GM23338 (cell line): ENCODE measurements around the gene ATP13A1. TPM values are rescaled to one million over a fixed set of nuclear protein-coding genes. Genes with fewer than 3 reads are reported as not detected.

ENCODE experiments used
- ATAC-seq: fragments of 200-7000 bp; cut with Tn5 transposase; 3 replicates; pipeline ENCODE4 v1.9.1; 2020
- DNase-seq: peaks from one replicate; pipeline ENCODE4 v3.0.0-alpha.2; 2015; ENCODE audit warnings: low spot score
- H2AFZ ChIP-seq: fragments of 200-600 bp; sonication (generic); 2 replicates; pipeline ENCODE4 v1.8.0; 2016; ENCODE audit warnings: antibody characterized with exemption, mild to moderate bottlenecking, moderate library complexity
- H3F3A ChIP-seq: fragments of 200-600 bp; sonication (generic); replicated peaks from 2 replicates; pipeline ENCODE4 v1.8.0; 2017; ENCODE audit warnings: antibody characterized with exemption, mixed run types, low read depth
- H3K27ac ChIP-seq: fragments of 200-600 bp; sonication (generic); 2 replicates; pipeline ENCODE4 v1.6.1; 2016; ENCODE audit warnings: low read depth
- H3K27me3 ChIP-seq: fragments of 200-600 bp; sonication (generic); 2 replicates; pipeline ENCODE4 v1.8.0; 2016; ENCODE audit warnings: mild to moderate bottlenecking, mixed run types, moderate library complexity; ENCODE audit not compliant: insufficient read depth
- H3K36me3 ChIP-seq: fragments of 200-600 bp; sonication (generic); 2 replicates; pipeline ENCODE4 v1.8.0; 2016; ENCODE audit warnings: mild to moderate bottlenecking; ENCODE audit not compliant: insufficient read depth
- H3K4me1 ChIP-seq: fragments of 200-600 bp; sonication (generic); 2 replicates; pipeline ENCODE4 v1.8.0; 2016; ENCODE audit warnings: mild to moderate bottlenecking, moderate library complexity; ENCODE audit not compliant: insufficient read depth
- H3K4me2 ChIP-seq: fragments of 200-600 bp; sonication (generic); 2 replicates; pipeline ENCODE4 v1.7.1; 2017; ENCODE audit warnings: mixed run types
- H3K4me3 ChIP-seq: fragments of 200-600 bp; sonication (generic); 2 replicates; pipeline ENCODE4 v1.6.1; 2016; ENCODE audit warnings: mixed run types
- H3K79me2 ChIP-seq: fragments of 200-600 bp; sonication (generic); replicated peaks from 2 replicates; pipeline ENCODE4 v1.8.0; 2017; ENCODE audit warnings: mild to moderate bottlenecking; ENCODE audit not compliant: insufficient read depth
- H3K9me2 ChIP-seq: fragments of 200-600 bp; sonication (generic); 2 replicates; pipeline ENCODE4 v1.8.0; 2017; ENCODE audit not compliant: insufficient read depth
- H4K20me1 ChIP-seq: fragments of 200-600 bp; sonication (generic); replicated peaks from 2 replicates; pipeline ENCODE4 v1.8.0; 2017; ENCODE audit warnings: mild to moderate bottlenecking; ENCODE audit not compliant: insufficient read depth
- H3K27ac Mint-ChIP-seq: 2 replicates; pipeline ENCODE4 v1.8.0; 2020; ENCODE audit warnings: inconsistent platforms, mild to moderate bottlenecking, moderate library complexity, mixed read lengths
- H3K27me3 Mint-ChIP-seq: 3 replicates; pipeline ENCODE4 v1.8.0; 2022; ENCODE audit warnings: low read depth, mild to moderate bottlenecking, moderate library complexity, mixed read lengths, inconsistent platforms; ENCODE audit not compliant: insufficient read depth, poor library complexity
- H3K36me3 Mint-ChIP-seq: 3 replicates; pipeline ENCODE4 v1.8.0; 2021; ENCODE audit warnings: low read depth, mild to moderate bottlenecking, inconsistent platforms, moderate library complexity, mixed read lengths
- H3K4me1 Mint-ChIP-seq: 3 replicates; pipeline ENCODE4 v1.8.0; 2020; ENCODE audit warnings: mild to moderate bottlenecking, inconsistent platforms, mixed read lengths
- H3K4me3 Mint-ChIP-seq: 3 replicates; pipeline ENCODE4 v1.8.0; 2021; ENCODE audit warnings: moderate library complexity, mild to moderate bottlenecking, inconsistent platforms, mixed read lengths
- H3K9me3 Mint-ChIP-seq: 3 replicates; pipeline ENCODE4 v1.8.0; 2020; ENCODE audit warnings: moderate library complexity, mild to moderate bottlenecking, inconsistent platforms, mixed read lengths
- CTCF ChIP-seq, 2 experiments: fragments of 200-600 bp in 1 of 2; sonication (generic) in 1 of 2; conservative IDR thresholded peaks; 2 replicates each; pipeline versions ENCODE4 v1.5.1 to v1.6.1; 2016 to 2017; ENCODE audit warnings: antibody characterized with exemption in 2 of 2, low read depth in 2 of 2, mild to moderate bottlenecking in 2 of 2, moderate library complexity in 1 of 2
- ETS1 ChIP-seq: IDR thresholded peaks from 2 replicates; pipeline ENCODE4 v1.6.1; 2016; ENCODE audit warnings: antibody characterized with exemption
- EZH2 ChIP-seq: fragments of 200-600 bp; sonication (generic); IDR thresholded peaks from one replicate; pipeline ENCODE4 v1.8.0; 2017; ENCODE audit warnings: antibody characterized with exemption, mild to moderate bottlenecking, low read depth; ENCODE audit not compliant: unreplicated experiment
- JUNB ChIP-seq: IDR thresholded peaks from one replicate; pipeline ENCODE4 v1.6.1; 2016; ENCODE audit warnings: antibody characterized with exemption; ENCODE audit not compliant: unreplicated experiment
- NANOG ChIP-seq: IDR thresholded peaks from 2 replicates; pipeline ENCODE4 v1.6.1; 2016; ENCODE audit warnings: antibody characterized with exemption, borderline replicate concordance
- POLR2AphosphoS5 ChIP-seq: IDR thresholded peaks from 2 replicates; pipeline ENCODE4 v1.6.1; 2016; ENCODE audit warnings: antibody characterized with exemption, low read depth
- STAT1 ChIP-seq: IDR thresholded peaks from one replicate; pipeline ENCODE4 v1.6.1; 2016; ENCODE audit warnings: antibody characterized with exemption; ENCODE audit not compliant: unreplicated experiment
- ZNF331 ChIP-seq: fragments of 250-450 bp; sonication (Bioruptor Pico); IDR thresholded peaks from 2 replicates; pipeline ENCODE4 v1.5.0; 2020; ENCODE audit warnings: low read depth, mild to moderate bottlenecking, moderate library complexity
- polyA plus RNA-seq: library from polyadenylated mRNA; unstranded; fragments of >200 nt; fragmentation: Nextera tagmentation; extraction: Ambion mirVana; gene quantifications from 2 replicates; pipeline ENCODE4 v1.2.1, GENCODE V29; 2016
- total RNA-seq: library from RNA; depleted of rRNA; stranded (reverse); fragments of >200 nt; shearing (Covaris generic); gene quantifications from 2 replicates; pipeline ENCODE4 v1.2.3, GENCODE V29; 2014
- TF ChIP-seq, protein P1 (sequence below): IDR thresholded peaks from one replicate; pipeline ENCODE4 v1.6.1; 2018; ENCODE audit warnings: antibody characterized with exemption; ENCODE audit not compliant: unreplicated experiment
- TF ChIP-seq, protein P2 (sequence below): fragments of 250-450 bp; sonication (Bioruptor Pico); IDR thresholded peaks from 2 replicates; pipeline ENCODE4 v1.5.0; 2020; ENCODE audit warnings: mild to moderate bottlenecking, moderate library complexity

Gene ATP13A1
- total and polyA plus RNA-seq, 2 experiments from 2014 or later = 38.1 to 307 TPM

DNA sequence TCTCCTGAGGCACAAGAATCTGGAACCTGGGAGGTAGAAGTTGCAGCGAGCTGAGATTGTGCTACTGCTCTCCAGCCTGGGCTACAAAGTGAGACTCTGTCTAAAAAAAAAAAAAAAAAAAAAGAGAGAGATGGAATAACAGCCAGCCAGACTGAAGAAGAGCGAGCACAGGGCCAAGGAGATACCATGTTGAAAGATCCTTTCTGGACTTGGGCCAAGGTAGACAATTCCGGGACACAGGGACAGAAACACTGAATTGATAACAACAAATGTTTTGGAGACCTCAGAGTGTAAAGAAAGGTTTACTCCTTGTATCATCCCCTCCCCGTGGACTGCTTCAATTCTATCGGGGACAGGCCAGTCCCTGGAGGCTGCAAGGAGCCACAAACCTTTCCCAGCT lies 40.1 kb downstream of the ATP13A1 start:
- ATAC-seq = no peak
- no peaks in the 10 kb centered on the region for H3F3A ChIP-seq
- Mint-ChIP-seq H3K27ac (no peak overlapping the region), H3K4me3 (no peak overlapping the region), H3K9me3 (no peaks in the 10 kb centered on the region; the same call in 2 of the 3 replicates), H3K36me3 (peaks cover 33% of the 10 kb centered on the region), H3K4me1 (peaks cover 21% of the 10 kb centered on the region), H3K27me3 (peaks cover 24% of the 10 kb centered on the region)
- no peak overlapping the region for H3K4me2 ChIP-seq
- 0 out of 2 replicates have a peak, but pooled peaks cover 4% of the 10 kb centered on the region for H4K20me1 ChIP-seq
- TF ChIP-seq ZNF331 (CRISPR knock-in tag) (no peak), JUNB (no peak), CTCF (conservative IDR thresholded peaks at IDR 0.05; ENCODE audit: low read depth in 2 of 2) (no peak), ETS1 (no peak), NANOG (no peak), STAT1 (no peak), POLR2AphosphoS5 (no peak), EZH2 (no peak)
- TF ChIP-seq, protein P1, sequence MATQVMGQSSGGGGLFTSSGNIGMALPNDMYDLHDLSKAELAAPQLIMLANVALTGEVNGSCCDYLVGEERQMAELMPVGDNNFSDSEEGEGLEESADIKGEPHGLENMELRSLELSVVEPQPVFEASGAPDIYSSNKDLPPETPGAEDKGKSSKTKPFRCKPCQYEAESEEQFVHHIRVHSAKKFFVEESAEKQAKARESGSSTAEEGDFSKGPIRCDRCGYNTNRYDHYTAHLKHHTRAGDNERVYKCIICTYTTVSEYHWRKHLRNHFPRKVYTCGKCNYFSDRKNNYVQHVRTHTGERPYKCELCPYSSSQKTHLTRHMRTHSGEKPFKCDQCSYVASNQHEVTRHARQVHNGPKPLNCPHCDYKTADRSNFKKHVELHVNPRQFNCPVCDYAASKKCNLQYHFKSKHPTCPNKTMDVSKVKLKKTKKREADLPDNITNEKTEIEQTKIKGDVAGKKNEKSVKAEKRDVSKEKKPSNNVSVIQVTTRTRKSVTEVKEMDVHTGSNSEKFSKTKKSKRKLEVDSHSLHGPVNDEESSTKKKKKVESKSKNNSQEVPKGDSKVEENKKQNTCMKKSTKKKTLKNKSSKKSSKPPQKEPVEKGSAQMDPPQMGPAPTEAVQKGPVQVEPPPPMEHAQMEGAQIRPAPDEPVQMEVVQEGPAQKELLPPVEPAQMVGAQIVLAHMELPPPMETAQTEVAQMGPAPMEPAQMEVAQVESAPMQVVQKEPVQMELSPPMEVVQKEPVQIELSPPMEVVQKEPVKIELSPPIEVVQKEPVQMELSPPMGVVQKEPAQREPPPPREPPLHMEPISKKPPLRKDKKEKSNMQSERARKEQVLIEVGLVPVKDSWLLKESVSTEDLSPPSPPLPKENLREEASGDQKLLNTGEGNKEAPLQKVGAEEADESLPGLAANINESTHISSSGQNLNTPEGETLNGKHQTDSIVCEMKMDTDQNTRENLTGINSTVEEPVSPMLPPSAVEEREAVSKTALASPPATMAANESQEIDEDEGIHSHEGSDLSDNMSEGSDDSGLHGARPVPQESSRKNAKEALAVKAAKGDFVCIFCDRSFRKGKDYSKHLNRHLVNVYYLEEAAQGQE = no peak
- H3K4me1 ChIP-seq = peaks cover 3% of the 10 kb centered on the region
- H2AFZ ChIP-seq = no peak overlapping the region
- H3K36me3 ChIP-seq = 0 out of 2 replicates have a peak, but pooled peaks cover 4% of the 10 kb centered on the region
- no peak overlapping the region for H3K27ac ChIP-seq
- peaks cover 21% of the 10 kb centered on the region for H3K79me2 ChIP-seq
- H3K27me3 ChIP-seq = no peaks in the 10 kb centered on the region
- H3K4me3 ChIP-seq = no peak overlapping the region
- no peak for DNase-seq
- no peaks in the 10 kb centered on the region for H3K9me2 ChIP-seq

DNA sequence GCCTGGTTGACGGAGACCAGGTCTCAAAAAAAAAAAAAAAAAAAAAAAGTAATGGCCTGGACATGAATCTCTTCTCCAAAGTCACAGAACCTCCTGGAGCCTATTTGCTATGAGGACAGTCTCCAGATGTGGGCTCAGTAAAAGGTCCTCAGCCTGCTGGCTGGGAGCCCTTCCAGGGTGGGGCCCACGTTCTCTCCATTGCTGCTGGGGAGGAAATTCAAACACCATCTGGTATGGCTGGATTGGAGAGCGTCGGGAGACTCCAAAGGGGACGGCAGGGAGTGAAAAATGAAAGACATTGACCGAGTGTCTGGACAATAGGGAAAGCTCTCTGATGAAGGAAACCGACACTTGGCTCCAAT lies 43.6 kb downstream of the ATP13A1 start:
- Histone ChIP-seq H3K4me2 (no peak overlapping the region), H3F3A (0 out of 2 replicates have a peak, but pooled peaks cover 3% of the 10 kb centered on the region), H3K79me2 (no peaks in the 10 kb centered on the region), H4K20me1 (0 out of 2 replicates have a peak, but pooled peaks cover 4% of the 10 kb centered on the region), H3K27ac (no peak overlapping the region), H3K4me3 (no peak overlapping the region), H2AFZ (no peak overlapping the region), H3K27me3 (peaks cover 7% of the 10 kb centered on the region; the same call in 1 of the 2 replicates), H3K36me3 (0 out of 2 replicates have a peak, but pooled peaks cover 4% of the 10 kb centered on the region), H3K9me2 (no peaks in the 10 kb centered on the region), H3K4me1 (no peaks in the 10 kb centered on the region; the same call in 1 of the 2 replicates)
- Mint-ChIP-seq H3K4me1 (peaks cover 9% of the 10 kb centered on the region; the same call in 2 of the 3 replicates), H3K36me3 (peaks cover 21% of the 10 kb centered on the region), H3K27me3 (peaks cover 22% of the 10 kb centered on the region), H3K27ac (no peak overlapping the region), H3K9me3 (no peaks in the 10 kb centered on the region; the same call in 2 of the 3 replicates), H3K4me3 (no peak overlapping the region)
- DNase-seq (no peak), ATAC-seq (no peak)
- TF ChIP-seq, protein P2, sequence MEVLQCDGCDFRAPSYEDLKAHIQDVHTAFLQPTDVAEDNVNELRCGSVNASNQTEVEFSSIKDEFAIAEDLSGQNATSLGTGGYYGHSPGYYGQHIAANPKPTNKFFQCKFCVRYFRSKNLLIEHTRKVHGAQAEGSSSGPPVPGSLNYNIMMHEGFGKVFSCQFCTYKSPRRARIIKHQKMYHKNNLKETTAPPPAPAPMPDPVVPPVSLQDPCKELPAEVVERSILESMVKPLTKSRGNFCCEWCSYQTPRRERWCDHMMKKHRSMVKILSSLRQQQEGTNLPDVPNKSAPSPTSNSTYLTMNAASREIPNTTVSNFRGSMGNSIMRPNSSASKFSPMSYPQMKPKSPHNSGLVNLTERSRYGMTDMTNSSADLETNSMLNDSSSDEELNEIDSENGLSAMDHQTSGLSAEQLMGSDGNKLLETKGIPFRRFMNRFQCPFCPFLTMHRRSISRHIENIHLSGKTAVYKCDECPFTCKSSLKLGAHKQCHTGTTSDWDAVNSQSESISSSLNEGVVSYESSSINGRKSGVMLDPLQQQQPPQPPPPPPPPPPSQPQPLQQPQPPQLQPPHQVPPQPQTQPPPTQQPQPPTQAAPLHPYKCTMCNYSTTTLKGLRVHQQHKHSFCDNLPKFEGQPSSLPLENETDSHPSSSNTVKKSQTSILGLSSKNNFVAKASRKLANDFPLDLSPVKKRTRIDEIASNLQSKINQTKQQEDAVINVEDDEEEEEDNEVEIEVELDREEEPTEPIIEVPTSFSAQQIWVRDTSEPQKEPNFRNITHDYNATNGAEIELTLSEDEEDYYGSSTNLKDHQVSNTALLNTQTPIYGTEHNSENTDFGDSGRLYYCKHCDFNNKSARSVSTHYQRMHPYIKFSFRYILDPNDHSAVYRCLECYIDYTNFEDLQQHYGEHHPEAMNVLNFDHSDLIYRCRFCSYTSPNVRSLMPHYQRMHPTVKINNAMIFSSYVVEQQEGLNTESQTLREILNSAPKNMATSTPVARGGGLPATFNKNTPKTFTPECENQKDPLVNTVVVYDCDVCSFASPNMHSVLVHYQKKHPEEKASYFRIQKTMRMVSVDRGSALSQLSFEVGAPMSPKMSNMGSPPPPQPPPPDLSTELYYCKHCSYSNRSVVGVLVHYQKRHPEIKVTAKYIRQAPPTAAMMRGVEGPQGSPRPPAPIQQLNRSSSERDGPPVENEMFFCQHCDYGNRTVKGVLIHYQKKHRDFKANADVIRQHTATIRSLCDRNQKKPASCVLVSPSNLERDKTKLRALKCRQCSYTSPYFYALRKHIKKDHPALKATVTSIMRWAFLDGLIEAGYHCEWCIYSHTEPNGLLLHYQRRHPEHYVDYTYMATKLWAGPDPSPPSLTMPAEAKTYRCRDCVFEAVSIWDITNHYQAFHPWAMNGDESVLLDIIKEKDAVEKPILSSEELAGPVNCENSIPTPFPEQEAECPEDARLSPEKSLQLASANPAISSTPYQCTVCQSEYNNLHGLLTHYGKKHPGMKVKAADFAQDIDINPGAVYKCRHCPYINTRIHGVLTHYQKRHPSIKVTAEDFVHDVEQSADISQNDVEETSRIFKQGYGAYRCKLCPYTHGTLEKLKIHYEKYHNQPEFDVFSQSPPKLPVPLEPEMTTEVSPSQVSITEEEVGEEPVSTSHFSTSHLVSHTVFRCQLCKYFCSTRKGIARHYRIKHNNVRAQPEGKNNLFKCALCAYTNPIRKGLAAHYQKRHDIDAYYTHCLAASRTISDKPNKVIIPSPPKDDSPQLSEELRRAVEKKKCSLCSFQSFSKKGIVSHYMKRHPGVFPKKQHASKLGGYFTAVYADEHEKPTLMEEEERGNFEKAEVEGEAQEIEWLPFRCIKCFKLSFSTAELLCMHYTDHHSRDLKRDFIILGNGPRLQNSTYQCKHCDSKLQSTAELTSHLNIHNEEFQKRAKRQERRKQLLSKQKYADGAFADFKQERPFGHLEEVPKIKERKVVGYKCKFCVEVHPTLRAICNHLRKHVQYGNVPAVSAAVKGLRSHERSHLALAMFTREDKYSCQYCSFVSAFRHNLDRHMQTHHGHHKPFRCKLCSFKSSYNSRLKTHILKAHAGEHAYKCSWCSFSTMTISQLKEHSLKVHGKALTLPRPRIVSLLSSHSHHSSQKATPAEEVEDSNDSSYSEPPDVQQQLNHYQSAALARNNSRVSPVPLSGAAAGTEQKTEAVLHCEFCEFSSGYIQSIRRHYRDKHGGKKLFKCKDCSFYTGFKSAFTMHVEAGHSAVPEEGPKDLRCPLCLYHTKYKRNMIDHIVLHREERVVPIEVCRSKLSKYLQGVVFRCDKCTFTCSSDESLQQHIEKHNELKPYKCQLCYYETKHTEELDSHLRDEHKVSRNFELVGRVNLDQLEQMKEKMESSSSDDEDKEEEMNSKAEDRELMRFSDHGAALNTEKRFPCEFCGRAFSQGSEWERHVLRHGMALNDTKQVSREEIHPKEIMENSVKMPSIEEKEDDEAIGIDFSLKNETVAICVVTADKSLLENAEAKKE (CRISPR knock-in tag) = no peak
